GM18861 (cell line): Measurements from ENCODE around the gene CNTROB.
"Not testable (repeated sequence)": the region's sequence is repeated elsewhere in the genome, so short reads cannot be mapped to it uniquely, and the experiment has no call there.

Experiments
- ATAC-seq: cut with Tn5 transposase; IDR thresholded peaks from one replicate; pipeline ENCODE4 v1.9.1; 2021; ENCODE audit not compliant: unreplicated experiment

The CNTROB gene

DNA sequence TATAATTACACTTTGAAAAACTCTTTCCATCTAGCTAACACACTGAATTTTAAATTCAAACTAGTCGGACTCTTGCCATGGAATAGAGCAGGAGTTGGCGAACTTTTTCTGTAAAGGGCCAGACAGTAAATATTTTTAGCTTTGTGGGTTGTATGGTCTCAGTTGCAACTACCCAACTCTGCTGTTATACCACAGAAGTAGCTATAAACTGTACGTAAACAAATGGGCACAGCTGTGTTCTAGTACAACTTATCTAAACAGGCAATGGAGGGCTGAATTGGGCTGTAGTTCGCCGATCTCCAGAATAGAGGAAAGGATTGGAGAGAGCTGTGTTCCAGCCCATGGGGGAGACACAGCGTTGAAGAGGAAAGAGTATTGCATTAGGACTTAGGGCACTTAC, 8.7 kb downstream of the CNTROB start:
- ATAC-seq, result no peak

DNA sequence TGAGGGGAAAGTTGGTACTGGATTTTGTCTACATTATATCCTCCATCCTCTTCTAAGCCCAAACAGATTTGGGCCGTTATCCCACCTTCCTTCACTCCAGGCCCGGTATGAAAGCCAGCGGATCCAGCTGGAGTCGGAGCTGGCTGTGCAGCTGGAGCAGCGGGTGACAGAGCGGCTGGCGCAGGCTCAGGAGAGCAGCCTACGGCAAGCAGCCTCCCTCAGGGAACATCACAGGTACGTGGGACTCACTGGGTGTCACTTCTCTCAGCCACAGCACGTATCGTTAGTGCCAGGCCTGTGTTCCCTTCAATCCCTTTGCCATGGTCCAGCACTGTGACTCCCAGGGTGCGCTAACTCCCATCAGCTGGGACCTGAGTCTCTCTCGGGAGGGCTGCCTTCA, 11.3 kb downstream of the CNTROB start:
- no peak for ATAC-seq

DNA sequence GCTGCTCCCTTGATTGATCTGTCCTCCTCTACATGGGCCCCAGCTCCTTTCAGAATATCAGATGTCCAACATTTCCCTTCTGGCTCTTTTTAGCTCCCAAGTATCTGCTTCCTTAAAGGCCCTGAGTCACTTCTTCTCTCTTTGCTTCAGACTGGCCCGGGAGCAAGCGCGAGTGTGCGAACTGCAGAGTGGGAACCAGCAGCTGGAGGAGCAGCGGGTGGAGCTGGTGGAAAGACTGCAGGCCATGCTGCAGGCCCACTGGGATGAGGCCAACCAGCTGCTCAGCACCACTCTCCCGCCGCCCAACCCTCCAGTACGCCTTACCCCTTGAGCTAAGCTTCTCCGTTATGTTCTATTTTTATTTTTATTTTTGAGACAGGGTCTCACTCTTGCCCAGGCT, 12.3 kb downstream of the CNTROB start:
- no peak for ATAC-seq

DNA sequence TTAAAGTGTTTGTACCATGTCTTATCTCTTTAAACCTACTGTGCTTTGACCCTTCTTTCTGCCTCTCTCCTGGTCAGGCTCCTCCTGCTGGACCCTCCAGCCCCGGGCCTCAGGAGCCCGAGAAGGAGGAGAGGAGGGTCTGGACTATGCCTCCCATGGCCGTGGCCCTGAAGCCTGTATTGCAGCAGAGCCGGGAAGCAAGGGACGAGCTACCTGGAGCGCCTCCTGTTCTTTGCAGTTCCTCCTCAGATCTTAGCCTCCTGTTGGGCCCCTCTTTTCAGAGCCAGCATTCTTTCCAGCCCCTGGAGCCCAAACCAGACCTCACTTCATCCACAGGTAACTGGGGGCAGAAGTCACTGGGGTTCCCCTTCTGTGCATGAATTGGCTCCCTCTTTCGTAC, 13.6 kb downstream of the CNTROB start:
- ATAC-seq, result no peak

DNA sequence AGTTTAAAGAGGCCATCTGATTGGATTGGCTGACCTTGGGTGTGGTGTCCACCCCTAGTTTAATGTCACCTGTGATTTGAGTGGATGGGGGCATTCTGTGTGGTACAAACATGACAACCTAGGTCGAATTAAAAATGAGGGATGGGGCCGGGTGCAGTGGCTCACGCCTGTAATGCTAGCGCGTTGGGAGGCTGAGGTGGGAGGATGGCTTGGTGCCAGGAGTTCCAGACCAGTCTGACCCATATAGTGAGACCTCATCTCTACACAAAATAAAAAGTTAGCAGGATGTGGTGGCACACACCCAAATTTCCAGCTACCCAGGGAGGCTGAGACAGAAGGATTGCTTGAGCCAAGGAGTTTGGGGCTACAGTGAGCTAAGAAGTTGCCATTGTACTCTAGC, 14.4 kb downstream of the CNTROB start:
- no peak for ATAC-seq

DNA sequence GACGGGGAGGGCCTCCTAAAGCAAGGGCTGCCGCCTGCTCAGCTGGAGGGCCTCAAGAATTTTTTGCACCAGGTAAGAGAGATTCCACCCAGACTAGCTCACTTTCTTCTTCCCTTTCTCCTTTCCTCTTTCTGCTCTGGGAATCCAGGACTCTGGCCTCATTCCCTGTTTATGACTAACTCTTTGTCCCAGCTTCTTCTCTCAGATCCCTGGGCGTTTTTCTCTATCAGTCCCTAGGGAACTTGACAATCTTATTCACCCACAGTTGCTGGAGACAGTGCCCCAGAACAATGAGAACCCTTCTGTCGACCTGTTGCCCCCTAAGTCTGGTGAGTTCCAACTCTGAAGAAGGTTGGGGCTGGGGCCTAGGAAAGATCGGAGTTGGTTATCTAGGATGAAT, 15.6 kb downstream of the CNTROB start:
- ATAC-seq, result no peak

DNA sequence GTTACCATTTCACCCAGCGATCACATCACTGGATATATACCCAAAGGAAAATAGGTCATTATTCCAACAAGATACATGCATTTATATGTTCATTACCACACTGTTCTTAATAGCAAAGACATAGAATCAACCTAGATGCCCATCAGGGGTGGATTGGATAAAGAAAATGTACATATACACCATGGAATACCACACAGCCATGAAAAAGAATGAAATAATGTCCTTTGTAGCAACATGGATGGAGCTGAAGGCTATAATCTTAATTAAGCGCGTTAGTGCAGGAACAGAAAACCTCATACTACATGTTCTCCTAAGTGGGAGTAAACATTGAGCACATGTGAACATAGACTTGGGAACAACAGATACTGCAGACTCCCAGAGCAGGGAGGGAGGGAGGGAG, 18.6 kb downstream of the CNTROB start:
- ATAC-seq, result no peak

DNA sequence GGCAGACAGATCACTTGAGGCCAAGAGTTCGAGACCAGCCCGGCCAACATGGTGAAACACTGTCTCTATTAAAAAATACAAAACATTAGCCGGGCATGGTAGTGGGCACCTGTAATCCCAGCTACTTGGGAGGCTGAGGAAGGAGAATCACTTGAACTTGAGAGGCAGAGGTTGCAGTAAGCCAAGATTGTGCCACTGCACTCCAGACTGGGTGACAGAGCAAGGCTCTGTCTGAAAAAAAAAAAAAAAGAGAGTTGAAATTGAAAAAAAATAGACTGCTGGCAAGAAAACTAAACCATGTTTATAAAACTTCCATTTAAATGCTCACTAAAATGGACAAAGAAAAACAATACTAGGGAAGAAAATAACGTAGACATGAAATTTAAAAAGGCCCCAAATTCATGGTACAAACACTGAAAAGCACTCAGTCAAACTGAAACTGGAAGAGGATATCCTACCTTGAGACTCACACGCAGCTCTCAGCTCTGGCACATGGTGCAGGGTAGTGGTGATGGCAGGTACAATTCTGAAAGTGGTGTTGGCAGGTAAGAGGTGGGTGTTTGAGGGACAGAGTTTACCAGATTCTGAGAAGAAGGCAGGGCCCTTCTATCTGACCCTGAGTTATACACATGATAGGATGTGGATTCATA, 19.3 kb downstream of the CNTROB start:
- peak; percentile 77 for ATAC-seq

DNA sequence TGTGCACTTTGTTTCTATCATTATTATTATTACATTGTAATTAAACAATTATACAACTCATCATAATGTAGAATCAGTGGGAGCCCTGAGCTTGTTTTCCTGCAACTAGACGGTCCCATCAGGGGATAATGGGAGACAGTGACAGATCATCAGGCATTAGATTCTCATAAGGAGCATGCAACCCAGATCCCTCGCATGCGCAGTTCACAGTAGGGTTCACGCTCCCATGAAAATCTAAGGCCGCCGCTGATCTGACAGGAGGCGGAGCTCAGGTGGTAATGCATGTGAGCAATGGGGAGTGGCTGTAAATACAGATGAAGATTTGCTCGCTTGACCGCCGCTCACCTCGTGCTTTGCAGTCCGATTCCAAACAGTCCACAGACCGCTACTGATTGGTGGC, 21.3 kb downstream of the CNTROB start:
- not testable (repeated sequence) for ATAC-seq

DNA sequence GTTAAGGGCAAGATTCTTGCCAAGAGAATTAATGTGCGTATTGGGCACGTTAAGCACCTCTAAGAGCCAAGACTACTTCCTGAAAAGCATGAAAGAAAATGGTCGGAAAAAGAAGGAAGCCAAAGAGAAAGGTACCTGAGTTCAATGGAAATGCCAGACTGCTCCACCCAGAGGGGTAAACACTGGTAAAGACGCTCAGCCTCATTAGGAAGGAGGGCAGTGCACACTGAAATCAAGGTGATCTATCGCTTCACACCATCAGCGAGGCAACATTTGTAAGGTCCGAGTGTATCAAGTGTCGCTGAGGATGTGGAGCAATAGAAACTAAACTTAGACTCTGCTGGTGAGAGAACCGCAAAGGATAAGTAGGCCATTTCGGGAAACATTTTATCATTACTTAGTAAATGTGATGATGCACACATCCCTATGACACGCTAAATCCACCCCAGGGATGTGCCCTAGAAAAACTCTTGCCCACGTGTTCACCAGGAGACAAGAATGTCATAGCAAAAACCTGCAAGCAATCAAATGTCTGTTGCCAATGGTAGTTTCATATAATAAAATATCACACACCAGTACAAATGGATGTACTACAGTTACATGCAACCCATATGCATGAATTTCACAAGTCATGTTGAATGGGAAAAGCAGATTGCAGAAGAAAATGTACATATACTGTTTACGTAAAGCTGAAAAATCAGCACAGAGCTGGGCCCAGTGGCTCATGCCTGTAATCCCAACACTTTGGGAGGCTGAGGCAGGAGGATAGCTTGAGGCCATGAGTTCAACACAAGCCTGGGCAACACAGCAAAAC, 23.6 kb downstream of the CNTROB start:
- no peak for ATAC-seq

DNA sequence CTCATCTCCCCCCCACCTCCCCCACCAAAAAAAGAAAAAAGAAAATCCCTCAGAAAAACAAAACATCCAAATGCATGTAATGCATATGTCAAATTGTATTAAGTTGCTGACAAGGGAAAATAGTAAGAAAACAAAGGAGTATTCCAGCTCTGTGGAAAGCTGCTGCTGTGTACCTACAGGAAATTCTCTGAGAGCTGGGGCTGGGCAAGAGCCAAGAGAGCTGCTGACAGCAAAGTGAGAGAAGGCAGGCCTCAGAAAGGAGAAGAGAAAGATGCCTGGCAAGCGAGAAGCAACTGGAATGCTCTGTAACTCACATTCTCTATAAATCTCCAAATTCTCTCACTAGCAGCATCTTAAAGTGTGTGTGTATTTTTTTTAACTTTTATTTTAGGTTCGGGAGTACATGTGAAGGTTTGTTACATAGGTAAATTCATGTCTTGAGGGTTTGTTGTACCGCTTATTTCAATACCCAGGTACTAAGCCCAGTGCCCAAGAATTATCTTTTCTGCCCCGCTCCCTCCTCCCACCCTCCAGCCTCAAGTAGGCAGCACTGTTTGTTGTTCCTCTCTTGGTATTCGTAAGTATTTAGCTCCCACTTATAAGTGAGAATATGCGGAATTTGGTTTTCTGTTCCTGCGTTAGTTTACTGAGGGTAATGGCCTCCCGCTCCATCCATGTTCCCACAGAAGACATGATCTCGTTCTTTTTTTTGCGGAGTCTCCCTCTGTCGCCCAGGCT, 24.4 kb downstream of the CNTROB start:
- ATAC-seq, result no peak

DNA sequence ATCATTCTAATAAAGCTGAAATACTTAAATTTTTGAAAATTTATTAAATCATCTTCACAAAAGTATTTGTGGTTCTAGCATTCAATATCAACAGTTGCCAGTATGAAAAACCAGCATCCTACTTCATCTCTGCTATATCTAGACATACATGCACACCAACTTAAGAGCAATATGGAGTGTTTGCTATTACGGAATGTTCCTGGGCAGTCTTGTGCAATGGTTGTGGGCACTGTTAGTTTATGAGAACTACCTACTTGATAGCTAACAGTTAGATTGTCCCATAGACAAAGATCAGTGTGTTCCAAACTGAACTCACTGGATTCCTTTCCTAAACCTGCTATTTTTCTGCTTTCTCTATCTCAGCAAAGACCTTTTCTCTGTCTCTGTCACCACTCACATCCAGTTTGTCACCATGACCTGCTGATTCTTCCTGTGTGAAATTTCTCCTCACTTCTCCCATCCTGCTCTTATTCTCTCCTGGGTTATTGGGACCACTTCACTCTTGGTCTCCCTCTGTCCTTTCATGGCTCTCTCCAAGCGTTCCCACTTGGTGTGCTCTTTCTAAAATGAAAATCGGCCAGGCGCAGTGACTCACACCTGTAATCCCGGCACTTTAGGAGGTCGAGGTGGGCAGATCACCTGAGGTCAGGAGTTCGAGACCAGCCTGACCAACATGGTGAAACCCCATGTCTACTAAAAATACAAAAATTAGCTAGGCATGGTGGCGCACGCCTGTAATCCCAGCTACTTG, 27.7 kb downstream of the CNTROB start:
- no peak for ATAC-seq

DNA sequence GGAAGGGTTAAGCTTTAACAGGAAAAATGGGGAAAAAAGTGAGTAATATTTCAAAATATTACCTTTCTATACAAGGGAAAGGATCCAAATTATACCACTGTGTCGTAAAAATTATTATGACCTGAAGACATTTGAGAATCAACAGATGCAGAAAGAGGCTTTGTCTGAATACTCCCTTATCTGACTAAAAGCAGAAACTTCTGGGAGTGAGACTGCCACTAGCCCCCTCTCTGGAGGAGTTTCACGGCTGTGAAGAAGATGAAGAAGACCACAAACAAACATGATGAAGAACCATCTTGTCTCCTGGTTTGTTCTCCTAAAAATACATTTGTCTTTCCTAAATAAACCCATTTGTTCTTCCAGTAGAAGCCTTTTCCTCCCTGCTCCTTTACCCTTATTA, 29.4 kb downstream of the CNTROB start:
- ATAC-seq, result no peak

DNA sequence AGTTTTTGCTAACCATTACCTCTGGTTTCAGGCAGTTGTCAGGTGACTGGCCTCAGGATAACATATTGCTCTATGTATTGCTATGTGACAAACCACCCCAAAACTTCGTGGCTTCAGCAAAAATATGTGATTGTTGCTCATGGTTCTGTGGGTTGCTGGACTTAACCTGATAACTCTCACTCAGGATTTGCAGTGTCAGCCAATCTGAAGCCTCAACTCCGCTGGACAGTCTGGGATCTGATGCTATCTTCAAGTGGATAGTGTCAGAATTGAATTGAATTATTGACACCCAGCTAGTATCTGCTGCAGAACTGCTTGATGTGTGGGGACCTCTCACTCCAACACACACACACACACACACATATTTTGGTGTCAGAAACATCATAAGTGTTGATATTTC, 35.7 kb downstream of the CNTROB start:
- no peak for ATAC-seq

DNA sequence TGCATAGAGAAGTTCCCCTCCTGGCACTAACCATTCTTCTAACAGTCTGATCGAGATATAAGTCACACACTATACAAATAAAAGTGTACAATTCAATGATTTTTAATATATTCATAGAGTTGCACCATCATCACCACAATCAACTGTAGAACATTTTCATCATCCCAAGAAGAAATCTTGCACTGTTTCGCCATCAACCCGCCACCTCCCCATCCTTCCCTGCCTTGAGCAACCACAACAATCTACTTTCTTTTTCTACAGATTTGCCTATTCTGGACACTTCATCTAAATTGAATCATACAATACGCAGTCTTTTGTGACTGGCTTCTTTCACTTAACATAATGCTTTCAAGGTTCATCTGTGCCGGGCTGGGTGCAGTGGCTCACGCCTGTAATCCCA, 37.4 kb downstream of the CNTROB start:
- ATAC-seq, result no peak

DNA sequence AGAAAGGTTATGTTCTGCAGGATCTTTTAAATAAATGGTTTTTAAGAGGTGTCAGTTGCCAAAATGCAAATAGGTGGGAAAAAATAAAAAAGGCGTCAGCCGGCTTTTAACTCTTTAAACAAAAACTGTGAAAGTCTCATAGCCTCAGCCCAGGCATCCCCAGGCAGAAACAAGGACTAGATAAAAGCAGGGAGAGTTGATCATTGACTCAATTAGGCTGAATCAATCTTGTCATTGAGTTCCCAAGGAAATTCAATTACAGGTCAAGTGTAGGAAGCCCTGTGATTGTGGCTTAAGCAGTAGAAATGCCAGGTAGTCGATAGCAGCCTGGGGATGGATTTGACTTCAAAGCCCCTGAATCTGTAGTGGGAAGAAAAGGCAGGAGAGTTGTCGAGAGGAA, 39.6 kb downstream of the CNTROB start:
- ATAC-seq, result no peak

DNA sequence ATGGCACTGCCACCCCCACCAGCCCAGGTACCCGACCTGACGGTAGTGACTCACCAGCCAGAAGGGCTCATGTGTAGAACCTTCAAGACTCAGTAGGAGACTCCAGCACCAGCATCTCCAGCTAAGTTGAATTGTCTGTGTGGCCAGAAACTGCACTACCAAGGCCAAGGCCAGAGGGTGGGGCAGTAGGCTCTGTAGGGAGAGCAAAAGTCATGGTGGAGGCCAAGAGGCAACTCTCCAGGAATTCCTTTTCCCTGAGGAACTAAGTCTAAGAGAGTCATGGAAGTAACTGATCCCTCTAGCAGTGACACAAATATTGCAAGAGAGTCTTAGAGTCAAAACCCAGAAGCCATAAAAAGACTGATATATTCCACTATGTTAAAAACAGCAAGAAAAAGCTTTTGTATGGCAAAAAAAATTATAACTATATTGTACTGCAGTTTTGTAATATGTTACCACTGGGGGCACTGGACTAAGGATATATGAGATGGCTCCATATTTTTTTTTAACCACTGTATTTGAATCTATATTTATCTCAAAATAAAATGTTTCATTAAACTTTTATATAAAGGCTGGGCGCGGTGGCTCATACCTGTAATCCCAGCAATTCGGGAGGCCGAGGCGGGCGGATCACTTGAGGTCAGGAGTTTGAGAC, 40.3 kb downstream of the CNTROB start:
- ATAC-seq, result no peak

DNA sequence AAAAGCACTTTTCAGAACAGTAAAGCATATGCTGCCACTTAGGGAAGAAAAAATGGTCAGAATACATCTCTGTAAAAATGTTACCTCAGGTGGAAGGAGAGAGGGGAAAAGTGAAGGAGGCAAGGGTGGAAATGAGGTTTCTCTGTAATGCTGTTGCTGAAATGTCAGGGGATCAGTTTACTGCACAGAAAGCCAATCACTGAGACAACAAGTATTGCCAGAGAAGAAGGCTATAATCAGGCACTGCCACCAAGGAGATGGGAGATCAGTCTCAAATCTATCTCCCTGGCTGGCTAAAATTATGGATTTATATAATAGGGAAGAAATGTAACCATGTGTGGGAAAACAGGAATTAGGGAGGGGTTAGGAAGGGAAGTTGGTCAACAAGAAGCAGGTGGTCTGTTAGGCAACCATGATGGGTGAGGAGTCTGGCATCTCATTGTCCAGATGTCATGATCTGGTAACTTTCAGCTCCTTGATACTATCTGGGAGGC, 42.7 kb downstream of the CNTROB start:
- ATAC-seq, result no peak

DNA sequence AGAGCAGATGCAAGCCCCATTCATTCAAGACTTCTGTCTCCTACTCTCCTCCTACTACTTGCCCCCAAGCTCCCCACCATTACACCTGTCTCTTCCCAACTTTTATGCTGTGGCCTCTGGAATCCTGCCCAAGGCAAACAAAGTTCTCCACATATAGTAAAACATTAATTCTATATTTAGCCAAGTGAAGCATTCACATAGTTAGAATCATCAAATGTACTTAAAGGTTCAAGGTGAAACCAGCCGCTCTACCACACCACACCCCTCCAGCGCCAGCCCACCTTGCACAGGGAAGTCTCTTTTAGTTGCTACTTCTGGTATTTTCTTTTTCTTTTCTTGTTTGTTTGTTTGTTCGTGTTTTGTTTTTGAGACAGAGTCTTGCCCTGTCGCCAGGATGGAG, 45.0 kb downstream of the CNTROB start:
- ATAC-seq, result no peak

DNA sequence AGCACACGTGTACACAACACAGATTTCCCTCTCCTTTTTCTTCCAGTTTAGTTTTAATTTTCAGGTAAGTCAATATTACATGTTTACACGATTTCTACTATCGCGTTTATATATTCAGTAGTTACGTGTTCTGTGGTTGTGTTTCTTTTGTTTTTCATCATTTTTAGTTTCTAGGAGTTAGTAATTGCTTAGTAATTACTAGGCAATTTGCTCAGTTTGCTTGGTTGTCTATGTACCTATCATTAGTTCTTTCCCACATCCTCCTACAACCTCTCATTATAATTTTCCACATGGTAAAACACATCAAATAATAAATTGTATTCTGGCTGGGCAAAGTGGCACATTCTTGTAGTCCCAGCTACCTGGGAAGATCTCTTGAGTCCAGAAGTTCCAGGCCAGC, 45.8 kb downstream of the CNTROB start:
- no peak for ATAC-seq

DNA sequence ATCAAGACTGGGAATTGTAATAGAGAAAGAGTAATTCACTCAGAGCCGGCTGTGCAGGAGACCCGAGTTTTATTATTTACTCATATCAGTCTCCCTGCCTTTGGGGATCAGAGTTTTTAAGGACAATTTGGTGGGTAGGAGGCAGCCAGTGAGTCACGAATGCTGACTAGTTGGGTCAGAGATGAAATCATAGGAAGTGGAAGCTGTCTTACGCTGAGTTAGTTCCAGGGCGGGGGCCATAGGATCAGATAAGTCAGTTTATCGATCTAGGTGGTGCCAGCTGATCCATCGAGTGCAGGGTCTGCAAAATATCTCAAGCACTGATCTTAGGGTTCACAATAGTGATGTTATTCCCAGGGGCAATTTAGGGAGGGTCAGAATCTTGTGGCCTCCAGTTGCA, 50.2 kb downstream of the CNTROB start:
- no peak for ATAC-seq
